Vagina (tissue), 2 donors: ENCODE measurements around the gene WASF3. TPM values are rescaled to one million over a fixed set of nuclear protein-coding genes. Genes with fewer than 3 reads are reported as not detected.

Experiments
- DNase-seq, 2 donors: peaks; one replicate each; pipeline ENCODE4 v3.0.0-alpha.2; 2017; ENCODE audit errors: extremely low spot score in 2 of 2
- H3K27ac ChIP-seq: fragments of 200-600 bp; sonication (generic); one replicate; pipeline ENCODE4 v1.5.1; 2019
- H3K27me3 ChIP-seq: fragments of 200-600 bp; sonication (generic); one replicate; pipeline ENCODE4 v1.5.1; 2019
- H3K36me3 ChIP-seq, 2 donors: fragments of 200-600 bp; sonication (generic); one replicate each; pipeline ENCODE4 v1.5.1; 2017 to 2019
- H3K4me1 ChIP-seq: fragments of 200-600 bp; sonication (generic); one replicate; pipeline ENCODE4 v1.5.1; 2019
- H3K4me3 ChIP-seq, 2 donors: fragments of 200-600 bp; sonication (generic); 1 replicate in 1 of 2; 2 replicates in 1 of 2; pipeline ENCODE4 v1.5.1; 2016 to 2019
- H3K9me3 ChIP-seq: fragments of 200-600 bp; sonication (generic); one replicate; pipeline ENCODE4 v1.5.1; 2019
- CTCF ChIP-seq, 3 experiments: fragments of 450-650 bp in 2 of 3; fragments of 200-600 bp in 1 of 3; sonication (generic) in 1 of 3; IDR thresholded peaks; one replicate each; pipeline ENCODE4 v1.5.1; 2017 to 2019; ENCODE audit warnings: antibody characterized with exemption in 3 of 3, mild to moderate bottlenecking in 2 of 3, moderate library complexity in 2 of 3
- POLR2A ChIP-seq, 2 donors: fragments of 450-650 bp; IDR thresholded peaks; one replicate each; pipeline ENCODE4 v1.6.1; 2017; ENCODE audit warnings: antibody characterized with exemption in 2 of 2, mild to moderate bottlenecking in 2 of 2, moderate library complexity in 2 of 2
- POLR2AphosphoS5 ChIP-seq, 2 donors: sonication (generic); formaldehyde crosslinking; IDR thresholded peaks; one replicate each; pipeline ENCODE4 v1.9.0; 2017; ENCODE audit warnings: antibody characterized with exemption in 2 of 2, mild to moderate bottlenecking in 2 of 2, low read depth in 1 of 2; ENCODE audit not compliant: insufficient read depth in 1 of 2
- intact Hi-C: fragments of 100-400 bp; cut with DNase I; formaldehyde crosslinking; loops from one replicate; pipeline ENCODE4 v1.15.1; 2023
- total RNA-seq: library from RNA; depleted of rRNA; stranded (reverse); fragments of >200 nt; gene quantifications from one replicate; pipeline ENCODE4 v1.2.3, GENCODE V29; 2016

Gene WASF3
- total RNA-seq, 1 donor from 2014 or later: 20.4 TPM

GRCh38 chr13:26517936-26518335 lies 39.5 kb upstream of the WASF3 start:
- Histone ChIP-seq H3K9me3 (no peaks in the 10 kb centered on the region), H3K36me3 (no peaks in the 10 kb centered on the region), H3K4me3 (no peak overlapping the region), H3K4me1 (no peaks in the 10 kb centered on the region), H3K27me3 (no peaks in the 10 kb centered on the region), H3K27ac (no peak overlapping the region)
- intact Hi-C loops: no loop called here
- DNase-seq: no peak
- TF ChIP-seq POLR2A (IDR thresholded peaks at IDR 0.05) (no peak), CTCF (IDR thresholded peaks at IDR 0.05) (no peak), POLR2AphosphoS5 (IDR thresholded peaks at IDR 0.05; ENCODE audit: insufficient read depth in 1 of 2, low read depth in 1 of 2) (no peak)

- no peaks in the 10 kb centered on the region for H3K9me3 ChIP-seq
- TF ChIP-seq POLR2AphosphoS5 (IDR thresholded peaks at IDR 0.05; ENCODE audit: insufficient read depth in 1 of 2, low read depth in 1 of 2) (no peak), CTCF (IDR thresholded peaks at IDR 0.05) (no peak), POLR2A (IDR thresholded peaks at IDR 0.05) (no peak)
Measured at GRCh38 chr13:26518451-26518959, 39.0 kb upstream of the WASF3 start.

GRCh38 chr13:26522571-26522970 lies 34.9 kb upstream of the WASF3 start:
- DNase-seq: no peak
- no peak overlapping the region for H3K27ac ChIP-seq
- no peak for TF ChIP-seq CTCF (IDR thresholded peaks at IDR 0.05)
- H3K4me3 ChIP-seq: no peak overlapping the region
- intact Hi-C loops: no loop called here
- H3K36me3 ChIP-seq: no peaks in the 10 kb centered on the region
- H3K9me3 ChIP-seq: no peaks in the 10 kb centered on the region
- no peaks in the 10 kb centered on the region for H3K27me3 ChIP-seq
- H3K4me1 ChIP-seq: no peaks in the 10 kb centered on the region

More at GRCh38 chr13:26518451-26518959, 39.0 kb upstream of the WASF3 start:
- intact Hi-C loops: no loop called here
- no peaks in the 10 kb centered on the region for H3K27me3 ChIP-seq
- no peak overlapping the region for H3K4me3 ChIP-seq
- DNase-seq: no peak
- H3K27ac ChIP-seq: no peak overlapping the region
- H3K36me3 ChIP-seq: no peaks in the 10 kb centered on the region
- no peaks in the 10 kb centered on the region for H3K4me1 ChIP-seq

GRCh38 chr13:26523007-26523406 lies 34.5 kb upstream of the WASF3 start:
- Histone ChIP-seq H3K36me3 (no peaks in the 10 kb centered on the region), H3K9me3 (no peaks in the 10 kb centered on the region), H3K4me1 (no peaks in the 10 kb centered on the region), H3K27me3 (no peaks in the 10 kb centered on the region), H3K4me3 (no peak overlapping the region), H3K27ac (no peak overlapping the region)
- intact Hi-C loops: no loop called here
- DNase-seq: no peak
- no peak for TF ChIP-seq POLR2A (IDR thresholded peaks at IDR 0.05)
- no peak for TF ChIP-seq POLR2AphosphoS5 (IDR thresholded peaks at IDR 0.05; ENCODE audit: insufficient read depth in 1 of 2, low read depth in 1 of 2)
- TF ChIP-seq CTCF (IDR thresholded peaks at IDR 0.05): no peak

GRCh38 chr13:26525528-26525927 lies 32.0 kb upstream of the WASF3 start:
- Histone ChIP-seq H3K27me3 (no peaks in the 10 kb centered on the region), H3K36me3 (no peaks in the 10 kb centered on the region), H3K4me3 (no peak overlapping the region), H3K27ac (no peak overlapping the region), H3K9me3 (no peaks in the 10 kb centered on the region), H3K4me1 (no peaks in the 10 kb centered on the region)
- no peak for DNase-seq
- intact Hi-C loops: no loop called here
- TF ChIP-seq CTCF (IDR thresholded peaks at IDR 0.05): no peak
- no peak for TF ChIP-seq POLR2A (IDR thresholded peaks at IDR 0.05)
- no peak for TF ChIP-seq POLR2AphosphoS5 (IDR thresholded peaks at IDR 0.05; ENCODE audit: insufficient read depth in 1 of 2, low read depth in 1 of 2)
